HCT116 (cell line): ENCODE results near the gene SEL1L2. TPM values are rescaled to one million over a fixed set of nuclear protein-coding genes. Genes with fewer than 3 reads are reported as not detected.

ENCODE experiments used
- ATAC-seq: fragments of 200-7000 bp; cut with Tn5 transposase; 2 replicates; pipeline ENCODE4 v1.9.1; 2020; ENCODE audit warnings: mild to moderate bottlenecking, moderate library complexity
- BruUV-seq: library from RNA; stranded (reverse); fragments of 400-500 nt; replicated peaks from 2 replicates; lab custom pipeline; 2021; lab: Mats Ljungman, UMichigan
- CTCF ChIA-PET: fragments of 300-600 bp; sonication (Branson Sonifier 250); formaldehyde crosslinking; loops from one replicate; lab custom pipeline; 2021; ENCODE audit warnings: antibody characterized with exemption; lab: Charles Lee
- POLR2A ChIA-PET: fragments of 300-600, 350-600 bp; sonication (Branson Sonifier 250); formaldehyde crosslinking; loops from one replicate; lab custom pipeline; 2021; ENCODE audit warnings: antibody characterized with exemption; lab: Charles Lee
- RAD21 ChIA-PET, 2 experiments: fragments of 300-600 bp; sonication (Branson Sonifier 250); formaldehyde crosslinking; loops; one replicate each; lab custom pipeline; 2023; ENCODE audit warnings: low total read pairs in 2 of 2; ENCODE audit not compliant: uncharacterized antibody in 2 of 2, unreplicated experiment in 2 of 2, low non-redundant PET in 1 of 2; lab: Charles Lee
- DNase-seq: peaks from one replicate; pipeline ENCODE4 v3.0.0-alpha.2; 2010; ENCODE audit warnings: low read depth, low spot score
- H2AFZ ChIP-seq: fragments of 200-600 bp; shearing (Covaris generic), sonication (generic); 2 replicates; pipeline ENCODE4 v1.6.1; 2017; ENCODE audit warnings: low read depth, mixed run types, mixed read lengths, antibody characterized with exemption, low read length; ENCODE audit not compliant: poor library complexity, severe bottlenecking
- H3K27ac ChIP-seq: 2 replicates; pipeline ENCODE4 v1.5.1; 2012; ENCODE audit warnings: low read depth, low read length
- H3K27me3 ChIP-seq: fragments of 200-600 bp; sonication (generic); 2 replicates; pipeline ENCODE4 v1.6.1; 2016; ENCODE audit warnings: mixed run types, low read length, mixed read lengths; ENCODE audit not compliant: insufficient read depth
- H3K36me3 ChIP-seq, 2 experiments: fragments of 200-500 bp in 1 of 2; fragments of 200-600 bp in 1 of 2; sonication (Bioruptor generic) in 1 of 2; sonication (generic) in 1 of 2; 2 replicates each; pipeline versions ENCODE4 v1.5.1 to v1.6.1; 2014 to 2016; ENCODE audit warnings: low read length in 2 of 2, inconsistent platforms in 1 of 2, mixed read lengths in 1 of 2, mixed run types in 1 of 2; ENCODE audit not compliant: insufficient read depth in 2 of 2, control insufficient read depth in 1 of 2
- H3K4me1 ChIP-seq, 2 experiments: fragments of 200-600 bp in 1 of 2; sonication (generic) in 1 of 2; 2 replicates each; pipeline versions ENCODE4 v1.5.1 to v1.6.1; 2012 to 2017; ENCODE audit warnings: low read length in 2 of 2, inconsistent platforms in 1 of 2, mild to moderate bottlenecking in 1 of 2, mixed read lengths in 1 of 2, mixed run types in 1 of 2, moderate library complexity in 1 of 2; ENCODE audit not compliant: insufficient read depth in 2 of 2, control insufficient read depth in 1 of 2
- H3K4me2 ChIP-seq: fragments of 200-600 bp; sonication (generic); 2 replicates; pipeline ENCODE4 v1.6.1; 2017; ENCODE audit warnings: mixed run types, low read length, mixed read lengths
- H3K4me3 ChIP-seq, 2 experiments: fragments of 200-600 bp in 1 of 2; sonication (generic) in 1 of 2; replicated peaks in 1 of 2; 2 replicates each; pipeline ENCODE4 v1.5.1; 2011 to 2016; ENCODE audit warnings: low read length in 2 of 2, control low read depth in 1 of 2, low read depth in 1 of 2, mild to moderate bottlenecking in 1 of 2, mixed read lengths in 1 of 2, mixed run types in 1 of 2
- H3K79me2 ChIP-seq: fragments of 200-600 bp; sonication (generic); 2 replicates; pipeline ENCODE4 v1.6.1; 2017; ENCODE audit warnings: mild to moderate bottlenecking, mixed run types, low read length, moderate library complexity, mixed read lengths; ENCODE audit not compliant: insufficient read depth
- H3K9ac ChIP-seq: fragments of 200-600 bp; sonication (generic); 2 replicates; pipeline ENCODE4 v1.6.1; 2016; ENCODE audit warnings: low read length, mixed read lengths
- H3K9me2 ChIP-seq: fragments of 200-600 bp; sonication (generic), shearing (Covaris generic); 2 replicates; pipeline ENCODE4 v1.6.1; 2017; ENCODE audit warnings: mixed run types, mild to moderate bottlenecking, moderate library complexity; ENCODE audit not compliant: insufficient read depth
- H3K9me3 ChIP-seq, 2 experiments: fragments of 200-500 bp in 1 of 2; fragments of 200-600 bp in 1 of 2; sonication (Bioruptor generic) in 1 of 2; sonication (generic) in 1 of 2; 2 replicates each; pipeline ENCODE4 v1.6.1; 2014 to 2017; ENCODE audit warnings: low read length in 2 of 2, mixed read lengths in 2 of 2, inconsistent platforms in 1 of 2, low read depth in 1 of 2, mild to moderate bottlenecking in 1 of 2, mixed run types in 1 of 2, moderate library complexity in 1 of 2; ENCODE audit not compliant: control insufficient read depth in 1 of 2, insufficient read depth in 1 of 2
- H4K20me1 ChIP-seq: fragments of 200-600 bp; sonication (generic), shearing (Covaris generic); 2 replicates; pipeline ENCODE4 v1.6.1; 2017; ENCODE audit warnings: mixed run types, mild to moderate bottlenecking, moderate library complexity; ENCODE audit not compliant: insufficient read depth
- ATF3 ChIP-seq: IDR thresholded peaks from 2 replicates; pipeline ENCODE4 v1.6.1; 2012
- CBX3 ChIP-seq: IDR thresholded peaks from 2 replicates; pipeline ENCODE4 v1.6.1; 2012; ENCODE audit warnings: low read depth
- EGR1 ChIP-seq: IDR thresholded peaks from 2 replicates; pipeline ENCODE4 v1.6.1; 2012; ENCODE audit warnings: low read depth
- EZH2phosphoT487 ChIP-seq: fragments of 200-600 bp; IDR thresholded peaks from 2 replicates; pipeline ENCODE4 v1.6.1; 2018; ENCODE audit warnings: antibody characterized with exemption, borderline replicate concordance
- FOSL1 ChIP-seq: IDR thresholded peaks from 2 replicates; pipeline ENCODE4 v1.6.1; 2012; ENCODE audit warnings: low read depth
- MAX ChIP-seq: IDR thresholded peaks from 2 replicates; pipeline ENCODE4 v1.6.1; 2012
- POLR2A ChIP-seq: IDR thresholded peaks from 2 replicates; pipeline ENCODE4 v1.7.0; 2011; ENCODE audit warnings: borderline replicate concordance; ENCODE audit not compliant: insufficient read depth, insufficient read length; ENCODE audit errors: extremely low read depth
- SIN3A ChIP-seq: IDR thresholded peaks from 2 replicates; pipeline ENCODE4 v1.6.1; 2012; ENCODE audit warnings: low read depth
- SRF ChIP-seq: IDR thresholded peaks from 2 replicates; pipeline ENCODE4 v1.6.1; 2012; ENCODE audit warnings: low read depth
- ZFX ChIP-seq: fragments of 450-650 bp; IDR thresholded peaks from 2 replicates; pipeline ENCODE4 v1.6.1; 2017
- intact Hi-C: fragments of 100-400 bp; cut with micrococcal nuclease; formaldehyde crosslinking; loops from 2 replicates; pipeline ENCODE4 v1.10.0; 2022
- total RNA-seq: library from RNA; stranded (reverse); gene quantifications from one replicate; pipeline ENCODE4 v1.2.1, GENCODE V29; 2021; ENCODE audit not compliant: unreplicated experiment

Gene SEL1L2
- total RNA-seq, 1 experiment from 2014 or later = not detected

DNA sequence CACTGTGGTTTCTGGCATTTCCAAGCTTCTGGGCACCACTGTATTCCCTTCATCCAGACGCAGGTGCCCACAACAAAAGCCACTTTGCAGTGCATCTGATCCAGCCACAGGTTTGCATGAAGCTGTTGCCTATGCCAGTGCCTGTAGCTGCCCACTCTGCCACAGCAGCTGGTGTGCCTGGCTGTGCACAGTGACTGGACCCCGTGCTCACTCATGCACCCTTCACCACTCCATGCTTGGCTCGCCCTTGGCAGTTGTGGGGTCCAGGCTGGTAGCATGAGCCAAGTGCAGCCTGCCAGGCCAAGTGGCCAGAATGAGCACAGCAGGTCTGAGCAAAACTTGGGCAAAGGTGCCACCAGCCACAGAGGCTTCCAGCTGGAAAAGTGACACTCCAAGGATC is 42.7 kb downstream of the SEL1L2 start:
- no peaks in the 10 kb centered on the region for H3K79me2 ChIP-seq
- no peaks in the 10 kb centered on the region; the same call in 1 of the 2 replicates for H3K27me3 ChIP-seq
- DNase-seq (no peak), ATAC-seq (no peak; the same call in 1 of the 2 replicates)
- no peaks in the 10 kb centered on the region for H4K20me1 ChIP-seq
- no peak overlapping the region for H3K9ac ChIP-seq
- BruUV-seq = no TSS peak
- ChIA-PET POLR2A (no interaction called here), CTCF (no interaction called here), RAD21 (no interaction called here)
- no peak overlapping the region for H3K4me3 ChIP-seq
- TF ChIP-seq FOSL1 (no peak), POLR2A (no peak), EGR1 (no peak), ATF3 (no peak), MAX (no peak), SRF (no peak), SIN3A (no peak)
- TF ChIP-seq, all 23 proteins: peak for 0
- Histone ChIP-seq H3K9me2 (no peaks in the 10 kb centered on the region), H3K4me1 (no peaks in the 10 kb centered on the region), H3K4me2 (no peak overlapping the region), H3K27ac (no peak overlapping the region), H3K9me3 (no peaks in the 10 kb centered on the region), H2AFZ (no peak overlapping the region), H3K36me3 (no peaks in the 10 kb centered on the region)
- intact Hi-C loops = no loop called here

DNA sequence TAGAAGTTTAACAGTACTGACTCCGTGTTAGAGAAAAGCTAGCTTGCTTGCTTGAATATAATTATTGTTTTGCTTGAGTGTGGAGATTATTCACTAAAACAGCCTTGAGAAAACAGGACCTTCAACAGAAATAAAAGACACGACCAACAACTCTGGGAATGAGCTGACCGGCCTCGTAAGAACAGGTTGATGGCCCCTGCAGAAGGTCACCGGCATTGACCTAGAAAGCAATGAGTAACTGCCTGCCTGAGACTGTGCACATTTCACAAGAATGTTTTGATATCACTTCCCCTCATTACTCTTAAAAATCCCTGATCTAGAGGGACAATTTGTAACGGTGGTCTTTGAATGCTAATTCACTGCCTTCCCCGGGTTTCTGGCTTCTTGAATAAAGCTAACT is 49.4 kb downstream of the SEL1L2 start:
- no TSS peak for BruUV-seq
- Histone ChIP-seq H3K36me3 (no peaks in the 10 kb centered on the region), H3K9me2 (no peaks in the 10 kb centered on the region), H3K4me3 (no peak overlapping the region), H3K9me3 (no peaks in the 10 kb centered on the region)
- DNase-seq (no peak), ATAC-seq (no peak)
- CTCF ChIA-PET = no interaction called here
- TF ChIP-seq MAX = no peak
- no peak for TF ChIP-seq ATF3
- TF ChIP-seq ZFX = no peak
- no peak for TF ChIP-seq EZH2phosphoT487
- TF ChIP-seq CBX3 = no peak
- TF ChIP-seq, all 23 proteins: peak for 0
- no peak overlapping the region for H2AFZ ChIP-seq
- no peaks in the 10 kb centered on the region for H4K20me1 ChIP-seq
- RAD21 ChIA-PET = no interaction called here
- no peak overlapping the region for H3K9ac ChIP-seq
- H3K27me3 ChIP-seq = peaks cover 5% of the 10 kb centered on the region; the same call in 1 of the 2 replicates
- no peak overlapping the region for H3K27ac ChIP-seq
- H3K4me1 ChIP-seq = no peaks in the 10 kb centered on the region
- POLR2A ChIA-PET = no interaction called here
- H3K4me2 ChIP-seq = no peak overlapping the region
- no peaks in the 10 kb centered on the region for H3K79me2 ChIP-seq
- intact Hi-C loops = no loop called here
